ENCODE measurements around the gene ERMP1.
"Not testable (repeated sequence)": the region's sequence is repeated elsewhere in the genome, so short reads cannot be mapped to it uniquely, and the experiment has no call there.

The ERMP1 gene

GRCh38 chr9:5779705-5780218, 53.2 kb downstream of the ERMP1 start:
- DNase-seq: not testable (repeated sequence)

DNA sequence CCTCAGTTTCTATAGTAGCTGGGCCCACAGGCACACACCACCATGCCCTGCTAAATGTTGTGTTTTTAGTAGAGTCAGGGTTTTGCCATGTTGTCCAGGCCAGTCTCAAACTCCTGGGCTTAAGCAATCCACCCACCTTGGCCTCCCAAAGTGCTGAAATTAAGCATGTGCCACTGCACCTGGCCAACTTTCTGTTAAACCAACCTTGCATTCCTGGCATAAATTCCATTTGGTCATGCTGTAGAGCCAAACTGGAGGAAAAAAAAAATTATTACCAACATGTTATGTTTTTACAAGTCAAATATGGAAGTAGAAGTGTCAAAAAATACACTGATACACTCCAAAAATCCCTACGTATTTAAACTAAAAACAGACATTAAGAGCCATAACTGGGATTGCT, 54.1 kb downstream of the ERMP1 start:
- no peak for DNase-seq

- DNase-seq: no peak
Measured at GRCh38 chr9:5773324-5773999, 59.5 kb downstream of the ERMP1 start.

DNA sequence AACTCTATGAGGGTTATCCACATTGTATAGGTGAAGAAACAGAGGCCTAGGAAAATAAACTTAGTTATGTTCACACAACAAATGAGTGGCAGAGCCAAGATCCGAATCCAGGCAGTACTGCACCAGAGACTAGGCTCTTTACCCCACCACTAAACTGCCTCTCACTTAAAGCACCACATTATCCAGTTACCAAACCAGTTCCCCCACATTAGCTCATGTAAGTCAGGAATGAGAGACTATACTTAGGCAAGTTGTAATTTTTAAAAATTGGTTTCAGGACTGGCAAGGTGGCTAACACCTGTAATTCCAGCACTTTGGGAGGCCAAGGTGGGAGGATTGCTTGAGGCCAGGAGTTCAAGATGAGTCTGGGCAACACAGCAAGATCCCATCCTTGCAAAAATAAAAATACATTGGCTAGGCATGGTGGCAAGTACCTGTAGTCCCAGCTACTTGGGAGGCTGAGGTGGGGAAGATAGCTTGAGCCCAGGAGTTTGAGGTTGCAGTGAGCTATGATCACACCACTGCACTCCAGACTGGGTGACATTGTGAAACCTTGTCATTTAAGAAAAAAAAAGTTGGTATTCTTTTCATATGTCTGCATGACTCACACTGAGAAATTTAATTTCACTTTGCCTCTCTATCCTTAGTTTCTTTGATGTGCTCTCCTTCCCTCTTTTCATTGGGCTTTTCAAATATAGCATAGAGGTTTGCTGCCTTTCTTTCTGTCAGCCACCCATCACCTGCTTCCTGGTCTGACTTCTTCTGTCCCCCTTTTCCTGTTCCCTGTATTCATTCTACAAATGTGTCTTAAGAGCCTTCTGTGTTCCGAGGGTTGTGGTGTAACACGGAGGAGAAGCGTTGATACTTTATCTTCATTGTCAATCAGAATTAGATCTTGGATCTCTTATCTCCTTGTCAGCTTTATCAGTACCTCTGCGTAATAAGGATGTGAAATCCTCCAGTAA, 64.7 kb downstream of the ERMP1 start:
- no peak for DNase-seq

DNA sequence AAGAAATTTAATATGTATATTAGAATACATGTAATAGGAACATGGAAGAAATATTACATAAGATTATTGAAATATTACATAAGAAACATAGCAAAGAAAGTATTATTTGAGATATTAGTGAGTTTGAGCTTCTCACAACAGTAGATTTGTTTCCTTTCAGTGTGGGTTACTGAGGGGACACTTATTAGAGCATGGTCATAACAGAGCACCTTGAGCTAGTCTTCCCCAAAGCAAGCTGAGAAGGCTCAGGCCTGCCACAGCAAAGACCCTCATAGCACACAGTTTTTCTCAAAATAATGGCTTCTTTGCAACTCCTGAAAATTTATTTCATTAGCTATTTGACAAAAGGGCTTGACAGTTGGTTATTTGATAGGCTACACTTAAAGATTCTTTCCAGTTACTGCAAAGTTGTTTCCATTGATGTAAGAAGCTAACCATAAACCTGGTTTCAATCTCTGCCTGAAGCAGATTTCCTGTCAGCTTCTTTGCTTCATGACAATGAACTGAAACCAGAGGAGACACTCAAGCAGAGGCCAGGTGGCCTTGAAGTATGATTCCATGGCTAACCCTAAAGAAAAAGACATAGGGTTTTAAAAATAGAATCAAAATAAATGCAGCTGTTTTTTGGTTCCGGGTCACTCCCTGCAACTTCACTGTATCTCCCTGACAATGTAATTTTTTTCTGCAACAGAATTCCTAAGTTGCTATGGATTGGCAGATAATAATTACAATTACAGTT, 68.6 kb downstream of the ERMP1 start:
- DNase-seq: no peak

GRCh38 chr9:5762421-5762820, 70.5 kb downstream of the ERMP1 start:
- no peak for DNase-seq

- DNase-seq: no peak
Measured at GRCh38 chr9:5760338-5760737, 72.6 kb downstream of the ERMP1 start.

- no peak for DNase-seq
Measured at GRCh38 chr9:5756633-5757032, 76.3 kb downstream of the ERMP1 start.

DNA sequence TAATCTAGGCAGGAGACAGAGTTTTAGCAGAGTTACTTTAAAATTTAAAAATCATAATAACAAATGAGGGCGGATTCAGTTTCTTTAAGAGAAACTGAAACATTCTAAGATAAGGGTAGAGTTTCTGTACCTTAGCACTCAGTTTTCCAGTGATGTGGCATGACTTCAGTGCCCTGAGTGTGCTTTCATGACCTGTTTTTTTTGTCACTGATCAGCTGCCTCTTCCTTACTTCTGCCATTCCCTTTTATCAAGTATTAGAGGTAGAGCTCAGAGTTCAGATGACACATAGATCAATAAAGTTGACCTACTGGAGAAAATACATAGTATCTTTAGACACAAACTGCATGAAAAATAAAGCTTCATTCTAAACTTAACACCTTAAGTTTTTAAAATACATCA, 82.3 kb downstream of the ERMP1 start:
- no peak for DNase-seq

- no peak for DNase-seq
Measured at GRCh38 chr9:5749306-5749705, 83.6 kb downstream of the ERMP1 start.

DNA sequence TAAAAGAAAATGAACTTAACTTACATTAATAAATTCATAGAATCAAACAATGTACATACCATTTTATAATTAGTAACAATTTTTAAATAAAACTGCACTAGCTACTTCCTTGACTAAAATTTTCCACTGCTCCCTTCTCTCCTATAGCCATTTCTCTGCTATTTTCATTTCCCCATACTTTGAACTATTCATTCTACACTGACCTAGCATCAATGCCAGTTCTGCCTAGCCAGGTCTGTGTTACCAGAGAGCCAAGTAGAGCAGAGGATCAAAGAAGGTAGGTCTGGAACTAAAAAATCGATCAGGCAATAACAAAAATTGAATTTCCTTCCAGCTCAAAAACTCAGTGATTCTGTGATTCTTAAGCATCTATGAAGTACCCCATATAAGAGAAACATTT, 84.5 kb downstream of the ERMP1 start:
- no peak for DNase-seq

DNA sequence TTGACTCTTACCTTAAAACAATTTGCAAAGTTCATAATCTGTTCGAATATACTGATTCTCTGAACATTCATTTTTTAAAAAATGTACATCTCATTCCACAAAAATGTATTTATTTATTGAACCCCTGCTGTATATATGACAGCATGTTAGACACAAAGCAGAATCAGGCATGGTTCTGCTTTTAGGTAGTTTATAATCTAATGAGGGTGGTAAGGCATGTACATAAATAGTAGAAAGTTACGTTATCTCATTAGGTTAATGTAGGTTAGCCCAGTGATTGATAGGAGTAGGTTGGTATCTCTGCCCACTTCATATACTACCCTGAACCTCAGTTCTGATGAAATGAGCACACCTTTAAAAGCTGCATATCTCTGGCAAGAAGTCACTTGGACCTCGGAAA, 89.8 kb downstream of the ERMP1 start:
- DNase-seq: no peak

GRCh38 chr9:5736563-5737346, 96.2 kb downstream of the ERMP1 start:
- no peak for DNase-seq

DNA sequence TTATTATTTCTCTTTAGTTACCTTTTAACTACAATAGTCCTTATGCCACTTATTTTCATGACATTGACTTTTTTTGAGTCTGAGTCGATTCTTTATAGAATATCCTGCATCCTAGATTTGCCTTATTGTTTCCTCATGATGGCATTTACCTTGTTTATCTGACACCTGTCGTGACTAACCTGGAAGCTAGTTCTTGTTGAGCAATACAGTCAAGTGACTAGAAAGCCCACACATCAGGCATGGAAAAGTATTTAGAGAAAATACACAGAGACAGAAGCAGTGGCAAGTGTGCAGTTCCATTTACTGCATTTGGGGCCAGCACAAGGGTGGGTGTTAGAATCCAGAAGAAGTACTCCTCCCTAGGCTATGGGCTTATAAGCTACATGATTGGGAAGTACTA, 97.8 kb downstream of the ERMP1 start:
- DNase-seq: no peak
